ENCODE data around the gene RALGPS1. TPM values are rescaled to one million over a fixed set of nuclear protein-coding genes. Genes with fewer than 3 reads are reported as not detected.
A peak's percentile ranks its signal among the peaks of the same experiment; 100 is the strongest.

The RALGPS1 gene
- total RNA-seq, 1 donor from 2014 or later: 3.2 TPM

DNA sequence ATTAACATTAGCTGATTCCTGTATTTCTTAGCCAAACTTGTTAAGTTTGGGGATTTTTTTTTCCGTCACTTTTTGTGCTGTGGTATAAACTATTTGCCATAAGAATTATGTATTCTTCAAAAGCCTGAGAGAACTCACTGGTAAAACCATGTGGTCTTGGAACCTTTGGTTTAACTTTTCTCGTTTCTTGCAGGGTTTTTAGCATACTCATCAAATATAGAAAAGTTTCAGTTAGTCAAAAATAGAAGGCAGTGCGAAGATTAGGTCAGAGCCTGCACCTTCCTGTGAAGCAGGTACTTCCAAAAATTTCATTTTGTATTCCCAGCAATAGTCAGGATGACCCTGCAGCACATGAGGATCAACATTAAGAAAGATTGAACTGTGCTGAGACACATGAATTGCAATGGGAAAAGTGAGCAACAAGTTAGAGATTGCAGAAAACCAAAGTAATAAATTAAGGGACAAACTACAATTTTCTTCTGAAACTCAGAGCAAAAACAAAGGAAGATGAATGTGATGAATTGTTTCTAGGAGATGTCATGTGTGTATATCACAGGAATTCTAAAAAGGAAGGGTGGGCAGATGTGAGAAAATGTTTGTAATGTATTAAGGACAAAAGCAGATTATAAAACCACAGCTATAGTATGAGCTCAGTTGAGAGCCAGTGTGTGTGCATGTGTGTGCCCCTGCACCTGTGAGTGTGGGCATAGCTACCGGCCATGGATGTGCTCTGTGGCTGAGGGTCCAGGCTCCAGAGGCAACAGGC, 105.6 kb downstream of the RALGPS1 start:
- ATAC-seq (no peak), DNase-seq (ENCODE audit: low spot score) (no peak)

DNA sequence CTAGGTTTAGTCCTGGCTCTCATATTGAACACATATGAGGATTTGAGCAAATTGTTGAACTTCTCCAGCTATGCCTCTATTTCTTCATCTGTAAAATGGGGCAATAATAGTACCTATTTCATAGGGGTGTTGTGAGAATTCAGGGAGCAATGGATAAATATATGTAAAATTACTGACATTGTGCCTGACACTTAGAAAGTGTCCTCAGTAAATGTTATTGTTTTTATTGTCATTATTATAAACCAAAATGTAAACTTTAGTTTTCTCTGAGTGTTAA, 106.2 kb downstream of the RALGPS1 start:
- ATAC-seq: no peak
- DNase-seq (ENCODE audit: low spot score): no peak

DNA sequence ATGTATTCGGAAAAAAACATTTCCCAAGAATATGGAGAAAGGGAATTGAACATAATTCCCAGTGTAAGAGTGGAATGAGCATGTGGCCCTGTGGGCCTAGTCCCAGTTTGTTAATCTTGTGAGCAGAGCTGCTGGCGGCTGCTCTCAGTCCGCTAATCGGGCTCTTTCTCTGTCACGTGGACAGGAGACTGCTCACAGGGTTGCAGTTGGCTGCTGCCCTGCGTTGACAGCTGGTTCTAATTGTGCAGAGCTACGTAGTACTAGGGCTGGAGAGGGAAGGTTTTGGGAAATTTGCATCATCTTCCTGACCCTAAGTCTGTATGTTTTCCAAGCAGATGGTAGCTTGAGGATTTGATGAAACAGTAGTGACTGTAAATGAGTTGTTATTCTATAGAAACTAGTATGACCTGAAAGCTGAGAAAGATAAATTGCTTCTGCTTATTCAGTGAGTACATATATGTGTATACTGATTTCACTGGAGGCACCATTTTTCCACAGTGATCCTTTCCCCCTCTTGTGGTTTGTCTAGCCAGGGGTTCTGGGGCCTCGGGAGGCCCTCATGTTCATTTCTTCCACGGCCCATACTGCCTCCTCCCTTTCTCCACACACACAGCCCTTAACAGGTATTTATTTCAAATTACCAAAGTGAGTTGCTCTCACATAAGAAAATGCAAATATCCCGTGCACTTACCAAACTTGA, 107.2 kb downstream of the RALGPS1 start:
- DNase-seq (ENCODE audit: low spot score): no peak
- ATAC-seq: peak; percentile 41

DNA sequence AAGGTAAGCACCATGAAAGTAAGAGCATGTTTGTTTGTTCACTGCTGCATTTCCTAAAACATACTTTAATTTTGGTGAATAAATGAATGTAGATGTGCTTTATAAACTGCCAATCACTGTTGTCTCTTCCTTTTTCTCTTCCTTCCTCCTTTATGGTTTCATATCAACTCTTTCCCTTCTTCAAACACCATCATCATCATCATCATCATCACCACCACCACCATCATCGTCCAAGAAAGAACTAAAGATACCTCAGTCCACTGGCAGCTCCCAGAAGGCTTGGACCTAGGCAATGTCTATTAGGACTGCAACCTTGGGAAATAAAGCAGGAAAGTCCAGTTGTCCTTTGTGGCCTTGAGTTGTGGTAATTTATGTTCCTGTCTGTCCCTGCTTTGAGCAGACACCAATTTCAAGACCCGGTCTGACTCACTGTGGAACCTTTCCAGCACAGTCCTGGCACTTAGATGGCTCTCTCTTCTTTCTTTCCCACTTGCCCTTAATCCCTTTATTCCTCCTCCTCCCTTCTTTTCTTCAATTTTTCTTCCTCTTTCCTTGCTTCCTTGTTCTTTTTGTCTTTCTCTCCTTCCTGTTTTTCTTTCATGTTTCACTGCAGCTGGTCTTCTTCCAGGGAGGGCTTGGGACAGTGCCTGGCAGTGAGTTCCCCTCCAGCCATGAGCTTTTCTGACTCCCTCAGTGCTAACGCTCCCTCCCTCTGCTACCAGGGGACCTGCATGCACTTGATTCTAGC, 108.5 kb downstream of the RALGPS1 start:
- ATAC-seq: no peak
- no peak for DNase-seq (ENCODE audit: low spot score)

DNA sequence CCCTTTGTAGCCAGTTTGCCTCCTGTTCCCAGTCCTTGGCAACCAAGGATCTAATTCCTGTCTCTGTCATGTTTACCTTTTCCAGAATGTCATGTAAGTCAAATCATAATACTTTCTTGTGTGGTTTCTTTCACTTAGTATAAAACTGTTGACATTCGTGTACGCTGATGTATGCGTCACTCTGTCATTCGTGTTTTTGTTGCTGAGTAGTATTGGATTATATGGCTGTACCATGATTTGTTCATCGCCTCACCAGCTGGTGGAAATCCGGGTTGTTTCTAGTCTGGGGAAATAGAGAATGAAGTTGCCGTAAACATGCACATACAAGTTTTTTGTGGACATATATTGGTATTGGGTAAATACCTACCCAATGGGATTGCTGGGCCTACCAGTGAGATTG, 110.5 kb downstream of the RALGPS1 start:
- no peak for DNase-seq (ENCODE audit: low spot score)
- ATAC-seq: no peak

DNA sequence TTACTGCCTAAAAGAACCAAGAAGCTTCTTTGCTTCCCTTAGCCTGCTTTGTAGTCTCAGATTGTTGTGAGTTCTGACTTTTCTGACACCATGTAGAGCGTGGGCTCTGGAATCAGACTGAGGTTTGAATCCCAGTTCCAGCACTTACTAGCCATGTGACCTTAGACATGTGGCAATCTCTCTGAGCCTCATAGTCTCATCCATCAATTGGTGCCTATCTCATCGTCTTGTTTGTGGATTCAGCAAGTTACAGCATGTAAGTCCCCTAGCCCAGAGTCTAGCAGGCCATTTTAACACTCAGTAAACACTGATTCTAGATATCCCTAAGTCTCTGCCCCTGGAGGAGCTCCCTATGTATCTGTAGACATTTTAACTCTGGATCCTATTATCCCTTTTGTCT, 113.1 kb downstream of the RALGPS1 start:
- ATAC-seq: no peak
- DNase-seq (ENCODE audit: low spot score): no peak

DNA sequence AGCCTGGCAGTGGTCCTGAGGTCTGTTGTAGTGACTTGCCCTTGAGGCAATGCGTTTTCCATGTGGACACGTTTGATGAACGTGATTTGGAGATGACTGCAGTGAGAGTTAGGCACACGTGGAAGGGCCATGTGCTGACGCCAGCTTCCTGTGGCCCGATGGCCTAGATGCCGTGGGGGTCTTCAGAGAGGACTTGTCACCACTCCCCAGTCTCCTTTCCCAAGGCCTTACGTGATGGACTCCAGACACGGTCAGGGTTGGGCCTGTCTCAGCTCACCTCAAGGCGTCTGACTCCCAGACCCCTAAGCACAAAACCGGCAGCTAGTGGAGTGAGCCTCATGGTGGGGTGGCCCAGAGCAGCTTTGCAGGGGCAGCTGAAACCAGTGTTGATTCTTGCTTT, 115.0 kb downstream of the RALGPS1 start:
- DNase-seq (ENCODE audit: low spot score): peak; percentile 40
- ATAC-seq: no peak

DNA sequence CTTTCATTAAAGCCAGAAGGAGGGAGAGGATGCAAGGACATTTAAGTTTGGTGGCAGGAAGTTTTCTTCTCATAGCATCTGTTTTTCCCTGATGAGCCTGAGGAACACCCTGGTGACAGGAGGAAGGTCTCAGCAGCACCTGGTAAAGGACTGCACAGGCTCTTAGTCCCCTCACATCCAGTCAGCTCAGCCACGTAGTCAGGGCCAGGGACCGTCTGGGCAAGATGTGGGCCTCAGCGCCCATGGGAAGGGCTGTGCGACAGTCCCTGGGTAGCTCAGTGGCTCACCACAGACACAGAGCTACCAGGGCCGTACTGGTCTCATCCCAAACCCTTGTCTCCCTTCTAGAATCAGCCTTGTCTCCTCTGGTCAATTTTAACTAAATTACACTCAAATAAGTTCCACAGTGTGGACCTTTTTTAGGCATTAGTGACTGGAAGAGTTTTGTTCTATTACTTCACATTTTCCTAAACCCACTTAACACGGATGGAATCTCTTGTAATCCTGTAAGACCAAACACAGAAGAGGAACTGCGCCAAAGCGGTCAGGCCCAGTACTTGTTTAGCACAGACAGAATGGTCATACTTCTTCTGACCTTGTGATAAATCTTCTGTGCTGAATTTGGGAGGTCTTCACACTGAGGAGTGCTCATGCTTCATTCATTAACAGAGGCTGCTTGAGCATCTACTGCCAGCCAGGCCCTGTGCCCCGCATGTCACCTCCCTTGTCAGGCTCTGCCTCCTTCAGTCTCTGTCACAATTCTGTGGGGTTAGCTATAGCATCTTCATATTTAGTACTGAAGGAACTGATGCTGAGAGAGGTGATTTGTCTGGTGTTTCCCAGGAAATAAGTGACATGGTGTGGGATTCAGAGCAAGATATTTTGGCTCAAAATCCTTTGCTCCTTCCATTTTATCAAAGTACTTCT, 116.5 kb downstream of the RALGPS1 start:
- ATAC-seq: no peak
- peak; percentile 27 for DNase-seq (ENCODE audit: low spot score)

DNA sequence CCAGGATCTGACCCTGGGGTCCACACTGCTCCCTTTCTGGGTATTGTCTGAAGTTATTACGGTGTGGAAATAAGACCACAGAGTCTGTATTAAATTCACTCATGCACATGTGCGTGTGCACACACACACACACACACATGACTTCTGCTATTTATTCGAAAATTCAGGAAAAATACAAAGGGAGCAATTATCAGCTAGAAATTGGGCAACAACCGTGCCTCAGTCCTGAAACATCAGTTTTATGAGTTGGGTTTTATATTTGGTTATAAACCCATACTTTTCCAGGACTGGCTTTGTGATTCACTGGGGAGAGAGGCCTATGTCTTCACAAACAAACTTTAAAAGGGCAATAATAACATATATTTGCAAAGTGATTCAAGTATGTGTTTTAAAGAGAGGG, 117.7 kb downstream of the RALGPS1 start:
- DNase-seq (ENCODE audit: low spot score): no peak

DNA sequence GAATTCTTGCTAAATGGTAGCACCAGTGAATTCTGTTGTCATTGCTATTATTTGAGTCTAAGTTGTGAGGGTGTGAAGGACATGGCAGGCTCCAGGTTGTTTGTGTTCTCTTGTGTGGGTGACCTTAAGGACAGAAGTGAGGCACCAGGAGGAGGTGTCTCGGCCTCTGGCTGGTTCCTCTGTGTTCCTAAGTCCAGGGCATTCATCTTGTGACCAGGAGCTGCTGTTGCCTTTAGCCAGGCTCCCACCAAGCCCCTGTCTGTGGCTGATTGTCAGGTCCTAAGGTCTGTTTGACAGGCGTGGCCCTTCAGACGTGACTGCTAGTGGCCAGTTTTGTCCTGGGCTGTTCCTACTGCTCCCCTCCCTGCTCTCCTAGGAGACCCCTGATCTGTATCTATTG, 118.5 kb downstream of the RALGPS1 start:
- ATAC-seq (no peak), DNase-seq (ENCODE audit: low spot score) (no peak)

More for the DNA sequence above, 117.7 kb downstream of the RALGPS1 start:
- no peak for ATAC-seq

DNA sequence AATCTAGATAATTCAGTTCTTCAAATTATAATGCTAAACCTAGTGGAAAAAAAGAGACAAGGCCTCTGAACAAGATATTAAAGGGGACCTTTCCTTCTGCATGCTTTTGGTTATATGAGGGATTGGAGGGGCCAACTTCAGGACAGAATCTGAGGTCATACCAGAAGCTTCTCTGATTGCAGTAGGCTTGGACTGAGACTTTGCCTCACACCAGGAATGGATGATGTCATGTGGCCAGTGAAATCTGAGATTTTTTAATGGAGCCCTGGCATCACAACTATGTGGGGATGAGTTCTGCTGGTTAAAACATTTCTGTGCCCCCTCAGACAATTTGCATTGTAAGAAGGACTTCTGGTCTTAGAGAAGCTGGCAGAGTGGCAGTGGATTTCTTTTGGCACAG, 119.2 kb downstream of the RALGPS1 start:
- ATAC-seq (no peak), DNase-seq (ENCODE audit: low spot score) (no peak)

DNA sequence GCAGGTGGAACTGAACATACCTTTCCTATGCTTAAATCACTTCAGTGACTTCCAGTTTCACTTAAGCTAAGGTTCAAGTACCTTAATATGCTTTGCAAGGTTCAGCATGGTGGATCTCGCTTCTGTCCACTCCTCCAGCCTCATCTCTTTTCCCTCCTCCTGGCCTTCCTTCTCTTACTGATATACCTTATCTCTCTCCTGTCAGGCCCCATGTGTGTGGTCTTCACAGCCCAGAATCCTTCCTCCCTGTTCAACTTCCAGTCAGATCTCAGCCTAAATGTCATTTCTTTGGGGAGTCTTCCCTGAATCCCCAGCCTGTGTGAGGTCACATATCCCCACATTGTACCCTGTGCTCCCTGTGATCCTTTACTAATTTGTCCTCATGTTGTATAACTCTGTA, 120.1 kb downstream of the RALGPS1 start:
- DNase-seq (ENCODE audit: low spot score) (no peak), ATAC-seq (no peak)

DNA sequence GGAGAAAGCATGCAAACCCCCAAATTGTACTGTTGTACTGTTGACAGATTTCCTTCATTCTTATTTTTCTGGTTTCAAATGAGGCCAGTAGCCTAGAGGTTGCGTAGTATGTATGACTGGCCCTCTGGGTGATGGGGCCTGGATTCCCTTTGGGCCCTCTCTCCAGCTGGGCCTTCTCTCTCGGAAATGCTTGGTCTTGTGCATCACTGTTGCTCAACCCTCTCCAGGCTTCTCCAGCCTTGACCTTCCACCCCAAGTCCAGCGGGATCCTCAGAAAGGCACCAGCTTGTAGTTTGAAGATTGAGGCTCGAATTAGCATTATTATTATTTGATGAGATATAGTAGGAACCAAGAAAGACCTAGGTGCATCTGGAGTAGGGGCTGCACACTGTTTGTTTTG, 120.8 kb downstream of the RALGPS1 start:
- DNase-seq (ENCODE audit: low spot score) (no peak), ATAC-seq (no peak)

DNA sequence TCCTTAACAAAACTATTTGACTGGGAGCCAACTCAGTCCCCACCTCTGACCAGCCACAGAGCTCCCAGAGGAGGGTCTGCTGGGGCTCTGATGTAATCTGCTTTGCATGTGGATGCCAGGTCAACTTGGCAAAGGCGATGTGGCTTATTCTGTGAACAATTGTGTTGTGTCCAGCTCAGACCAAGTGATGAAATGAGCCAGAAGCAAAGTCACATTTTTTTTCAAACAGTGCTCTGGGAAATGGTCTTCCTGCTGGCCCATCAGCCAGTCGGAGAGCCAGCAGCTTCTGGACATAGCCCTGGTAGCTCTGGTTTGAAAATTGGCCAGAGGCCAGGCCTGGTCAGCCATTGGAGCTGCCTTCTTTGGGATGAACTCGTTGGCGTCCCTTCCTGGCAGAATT, 121.4 kb downstream of the RALGPS1 start:
- DNase-seq (ENCODE audit: low spot score): no peak
- ATAC-seq: no peak

DNA sequence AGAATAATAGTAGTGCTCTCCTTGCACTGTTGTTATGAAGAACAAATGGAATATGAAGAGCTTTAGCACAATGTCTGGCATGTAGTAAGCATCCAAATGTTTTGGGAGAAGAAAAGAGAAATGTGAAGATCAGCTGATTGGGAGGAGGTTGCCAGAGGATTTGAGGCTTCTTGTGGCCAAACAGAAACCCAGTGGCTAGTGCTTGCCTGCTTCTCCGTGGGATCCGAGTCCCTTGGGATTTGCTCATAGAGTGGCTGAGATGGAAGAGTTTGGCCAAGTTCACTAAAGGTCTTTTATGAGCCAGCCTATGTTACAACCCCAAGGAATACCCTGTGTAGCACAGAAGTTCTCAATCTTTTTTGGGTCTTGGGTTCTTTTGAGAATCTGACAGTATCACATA, 121.9 kb downstream of the RALGPS1 start:
- ATAC-seq (no peak), DNase-seq (ENCODE audit: low spot score) (no peak)

DNA sequence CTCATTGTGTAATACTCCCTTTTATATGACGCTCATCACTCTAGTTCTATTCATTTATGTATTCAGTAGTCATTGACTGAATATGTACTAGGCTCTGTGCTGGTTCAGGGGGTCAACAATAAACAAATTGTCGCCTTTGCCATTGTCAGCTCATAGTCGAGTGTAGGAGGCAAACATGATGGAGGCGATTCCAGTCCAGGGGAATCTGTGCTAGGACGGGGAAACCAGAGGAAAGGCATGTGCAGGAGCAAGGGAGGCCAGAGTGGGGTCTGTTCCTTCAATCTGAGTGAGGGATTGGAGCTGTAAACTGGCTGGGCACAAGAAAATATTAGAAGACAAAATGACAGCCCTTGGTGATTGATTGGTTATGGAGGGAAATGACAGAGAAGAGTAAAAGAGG, 123.9 kb downstream of the RALGPS1 start:
- ATAC-seq (no peak), DNase-seq (ENCODE audit: low spot score) (no peak)

DNA sequence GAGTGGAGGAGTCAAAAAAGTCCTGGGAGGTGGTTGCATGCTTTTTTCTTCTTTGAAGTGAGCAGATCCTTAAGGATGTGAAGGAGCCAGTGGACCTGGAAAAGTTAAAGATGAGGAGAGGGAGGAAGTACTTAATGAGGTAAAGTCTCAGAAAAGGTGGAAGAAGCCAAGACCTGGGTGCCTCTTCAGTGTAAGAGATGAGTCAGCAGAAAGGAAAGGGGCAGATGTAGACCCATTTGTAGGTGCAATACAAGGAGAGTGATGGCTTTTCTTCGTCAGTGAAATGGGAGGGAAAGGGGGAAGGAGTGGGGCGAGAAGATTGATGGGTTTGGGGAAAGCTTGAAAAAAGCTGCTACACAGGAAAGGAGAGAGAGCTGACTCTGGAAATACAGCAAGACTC, 124.9 kb downstream of the RALGPS1 start:
- no peak for ATAC-seq
- DNase-seq (ENCODE audit: low spot score): no peak

DNA sequence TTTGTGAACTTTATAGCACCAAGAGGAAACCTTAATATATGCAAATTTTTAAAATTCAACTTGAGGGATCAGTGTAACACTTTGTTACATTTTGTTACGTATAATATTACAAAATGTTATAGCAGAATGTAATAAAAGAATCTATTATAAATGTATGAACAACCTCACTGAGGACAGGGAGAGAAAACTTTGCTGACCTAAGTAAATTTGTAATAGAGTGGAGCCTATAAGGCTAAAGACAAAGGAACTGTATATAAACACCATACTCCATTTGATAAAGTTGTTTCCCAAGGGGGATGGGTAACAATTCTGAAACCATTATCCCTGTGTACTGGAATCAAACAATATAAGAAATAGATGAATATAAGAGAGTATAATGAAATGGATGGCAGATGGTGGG, 130.6 kb downstream of the RALGPS1 start:
- ATAC-seq: no peak
- DNase-seq (ENCODE audit: low spot score): no peak

DNA sequence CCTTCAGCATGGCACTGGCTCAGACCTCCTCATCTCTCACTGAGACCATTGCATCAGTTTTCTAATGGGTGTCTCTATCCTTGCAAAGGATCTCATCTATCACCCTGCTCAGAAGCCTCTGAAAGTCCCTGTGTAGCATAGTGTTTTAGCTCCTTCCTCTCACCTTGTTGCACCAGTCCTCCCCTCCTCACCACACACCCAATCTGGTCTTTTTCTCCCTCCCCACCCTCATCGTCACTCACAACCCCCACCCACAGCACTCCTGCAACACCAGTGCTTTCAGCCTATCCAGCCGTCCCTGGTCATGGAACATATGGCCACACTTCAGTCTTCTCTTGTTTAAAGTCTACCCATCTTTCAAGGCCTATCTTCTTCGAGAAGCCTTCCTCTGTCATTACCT, 133.4 kb downstream of the RALGPS1 start:
- ATAC-seq: no peak

DNA sequence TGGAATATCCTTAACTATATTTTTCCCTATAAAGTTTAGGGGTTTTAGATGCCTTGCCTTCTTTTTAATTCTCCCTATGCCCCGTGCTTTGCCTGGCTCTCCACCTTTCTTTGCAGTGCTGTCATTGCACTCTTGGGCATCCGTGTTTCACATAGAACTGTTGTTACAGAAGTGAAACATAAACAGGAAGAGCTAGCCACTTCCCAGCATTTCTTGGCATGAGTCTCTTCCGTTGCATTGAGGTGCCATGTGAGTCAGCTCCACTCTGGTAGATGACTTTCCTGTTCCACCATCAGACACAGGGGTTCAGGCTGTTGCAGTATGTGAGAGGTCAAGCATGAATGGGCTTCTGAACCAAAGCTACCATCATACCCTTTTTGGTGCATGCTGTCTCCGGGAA, 134.5 kb downstream of the RALGPS1 start:
- no peak for DNase-seq (ENCODE audit: low spot score)
- peak; percentile 68 for ATAC-seq

More for the DNA sequence above, 133.4 kb downstream of the RALGPS1 start:
- no peak for DNase-seq (ENCODE audit: low spot score)

DNA sequence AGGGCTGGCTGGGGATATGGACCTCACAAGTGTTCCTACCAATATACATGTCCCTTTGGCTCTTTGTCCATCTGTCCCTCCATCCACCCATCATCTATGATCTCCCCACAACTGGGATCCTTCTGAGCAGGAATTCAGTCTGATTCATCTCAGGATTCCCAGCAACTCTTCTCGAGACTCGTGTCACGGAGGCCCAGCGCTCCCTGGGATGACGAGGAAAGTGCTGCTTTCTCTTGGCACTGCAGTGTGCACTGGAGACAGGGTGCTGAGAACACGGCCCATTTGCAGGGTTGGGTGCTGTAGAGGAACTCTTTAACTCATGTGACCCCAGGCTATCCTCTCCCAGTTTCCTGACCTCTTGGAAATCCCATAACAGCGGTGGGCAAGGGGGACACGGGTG, 135.0 kb downstream of the RALGPS1 start:
- ATAC-seq (no peak), DNase-seq (ENCODE audit: low spot score) (no peak)
